Measurements from ENCODE around the gene AKAP9.

Gene AKAP9

GRCh38 chr7:92051655-92052054 is 111.0 kb downstream of the AKAP9 start:
- Histone ChIP-seq H3K4me1 (ENCODE audit: control insufficient read depth, insufficient read depth, low read length, poor library complexity, severe bottlenecking) (no peaks in the 10 kb centered on the region), H3K36me3 (ENCODE audit: control insufficient read depth, insufficient read depth, low read length) (peaks cover 20% of the 10 kb centered on the region), H3K27ac (ENCODE audit: insufficient read depth, low read length, poor library complexity, severe bottlenecking) (no peak overlapping the region), H3K27me3 (replicated peaks; ENCODE audit: control insufficient read depth, insufficient read depth, low read length, poor library complexity, severe bottlenecking) (no peaks in the 10 kb centered on the region), H3K9me3 (ENCODE audit: control insufficient read depth, low read length) (no peaks in the 10 kb centered on the region), H3K4me3 (ENCODE audit: insufficient read depth, low read depth, low read length, poor library complexity, severe bottlenecking) (no peak overlapping the region)
- DNase-seq = no peak

- Histone ChIP-seq H3K4me1 (ENCODE audit: control insufficient read depth, insufficient read depth, low read length, poor library complexity, severe bottlenecking) (no peaks in the 10 kb centered on the region), H3K4me3 (ENCODE audit: insufficient read depth, low read depth, low read length, poor library complexity, severe bottlenecking) (no peak overlapping the region), H3K9me3 (ENCODE audit: control insufficient read depth, low read length) (no peaks in the 10 kb centered on the region), H3K27me3 (replicated peaks; ENCODE audit: control insufficient read depth, insufficient read depth, low read length, poor library complexity, severe bottlenecking) (no peaks in the 10 kb centered on the region), H3K27ac (ENCODE audit: insufficient read depth, low read length, poor library complexity, severe bottlenecking) (no peak overlapping the region), H3K36me3 (ENCODE audit: control insufficient read depth, insufficient read depth, low read length) (peaks cover 19% of the 10 kb centered on the region)
- DNase-seq = no peak
Measured at GRCh38 chr7:92052159-92052558, 111.5 kb downstream of the AKAP9 start.

GRCh38 chr7:92052684-92053083 is 112.0 kb downstream of the AKAP9 start:
- Histone ChIP-seq H3K9me3 (ENCODE audit: control insufficient read depth, low read length) (no peaks in the 10 kb centered on the region), H3K4me3 (ENCODE audit: insufficient read depth, low read depth, low read length, poor library complexity, severe bottlenecking) (no peak overlapping the region), H3K27ac (ENCODE audit: insufficient read depth, low read length, poor library complexity, severe bottlenecking) (no peak overlapping the region), H3K36me3 (ENCODE audit: control insufficient read depth, insufficient read depth, low read length) (peaks cover 19% of the 10 kb centered on the region), H3K27me3 (replicated peaks; ENCODE audit: control insufficient read depth, insufficient read depth, low read length, poor library complexity, severe bottlenecking) (no peaks in the 10 kb centered on the region), H3K4me1 (ENCODE audit: control insufficient read depth, insufficient read depth, low read length, poor library complexity, severe bottlenecking) (peaks cover under 1% of the 10 kb centered on the region)
- DNase-seq = no peak

GRCh38 chr7:92053312-92053711 is 112.7 kb downstream of the AKAP9 start:
- no peak overlapping the region for H3K27ac ChIP-seq (ENCODE audit: insufficient read depth, low read length, poor library complexity, severe bottlenecking)
- no peaks in the 10 kb centered on the region for H3K9me3 ChIP-seq (ENCODE audit: control insufficient read depth, low read length)
- H3K27me3 ChIP-seq (replicated peaks; ENCODE audit: control insufficient read depth, insufficient read depth, low read length, poor library complexity, severe bottlenecking) = no peaks in the 10 kb centered on the region
- DNase-seq = no peak
- peaks cover 19% of the 10 kb centered on the region for H3K36me3 ChIP-seq (ENCODE audit: control insufficient read depth, insufficient read depth, low read length)
- H3K4me1 ChIP-seq (ENCODE audit: control insufficient read depth, insufficient read depth, low read length, poor library complexity, severe bottlenecking) = peaks cover 4% of the 10 kb centered on the region
- H3K4me3 ChIP-seq (ENCODE audit: insufficient read depth, low read depth, low read length, poor library complexity, severe bottlenecking) = no peak overlapping the region

- Histone ChIP-seq H3K27me3 (replicated peaks; ENCODE audit: control insufficient read depth, insufficient read depth, low read length, poor library complexity, severe bottlenecking) (no peaks in the 10 kb centered on the region), H3K27ac (ENCODE audit: insufficient read depth, low read length, poor library complexity, severe bottlenecking) (no peak overlapping the region), H3K4me1 (ENCODE audit: control insufficient read depth, insufficient read depth, low read length, poor library complexity, severe bottlenecking) (peaks cover 4% of the 10 kb centered on the region), H3K36me3 (ENCODE audit: control insufficient read depth, insufficient read depth, low read length) (peaks cover 10% of the 10 kb centered on the region), H3K9me3 (ENCODE audit: control insufficient read depth, low read length) (no peaks in the 10 kb centered on the region), H3K4me3 (ENCODE audit: insufficient read depth, low read depth, low read length, poor library complexity, severe bottlenecking) (no peak overlapping the region)
- DNase-seq = no peak
Measured at GRCh38 chr7:92056286-92056685, 115.6 kb downstream of the AKAP9 start.

- no peaks in the 10 kb centered on the region for H3K27me3 ChIP-seq (replicated peaks; ENCODE audit: control insufficient read depth, insufficient read depth, low read length, poor library complexity, severe bottlenecking)
- H3K4me3 ChIP-seq (ENCODE audit: insufficient read depth, low read depth, low read length, poor library complexity, severe bottlenecking) = no peak overlapping the region
- no peaks in the 10 kb centered on the region for H3K9me3 ChIP-seq (ENCODE audit: control insufficient read depth, low read length)
- no peak for DNase-seq
- peaks cover 4% of the 10 kb centered on the region for H3K4me1 ChIP-seq (ENCODE audit: control insufficient read depth, insufficient read depth, low read length, poor library complexity, severe bottlenecking)
- peaks cover 10% of the 10 kb centered on the region for H3K36me3 ChIP-seq (ENCODE audit: control insufficient read depth, insufficient read depth, low read length)
- H3K27ac ChIP-seq (ENCODE audit: insufficient read depth, low read length, poor library complexity, severe bottlenecking) = no peak overlapping the region
Measured at GRCh38 chr7:92057375-92057774, 116.7 kb downstream of the AKAP9 start.

GRCh38 chr7:92058040-92058439 is 117.4 kb downstream of the AKAP9 start:
- H3K4me3 ChIP-seq (ENCODE audit: insufficient read depth, low read depth, low read length, poor library complexity, severe bottlenecking) = no peak overlapping the region
- H3K27ac ChIP-seq (ENCODE audit: insufficient read depth, low read length, poor library complexity, severe bottlenecking) = no peak overlapping the region
- no peaks in the 10 kb centered on the region for H3K27me3 ChIP-seq (replicated peaks; ENCODE audit: control insufficient read depth, insufficient read depth, low read length, poor library complexity, severe bottlenecking)
- H3K4me1 ChIP-seq (ENCODE audit: control insufficient read depth, insufficient read depth, low read length, poor library complexity, severe bottlenecking) = peaks cover 4% of the 10 kb centered on the region
- DNase-seq = no peak
- H3K9me3 ChIP-seq (ENCODE audit: control insufficient read depth, low read length) = no peaks in the 10 kb centered on the region
- H3K36me3 ChIP-seq (ENCODE audit: control insufficient read depth, insufficient read depth, low read length) = peaks cover 6% of the 10 kb centered on the region

GRCh38 chr7:92058899-92059298 is 118.2 kb downstream of the AKAP9 start:
- Histone ChIP-seq H3K27ac (ENCODE audit: insufficient read depth, low read length, poor library complexity, severe bottlenecking) (no peak overlapping the region), H3K4me3 (ENCODE audit: insufficient read depth, low read depth, low read length, poor library complexity, severe bottlenecking) (no peak overlapping the region), H3K27me3 (replicated peaks; ENCODE audit: control insufficient read depth, insufficient read depth, low read length, poor library complexity, severe bottlenecking) (no peaks in the 10 kb centered on the region), H3K9me3 (ENCODE audit: control insufficient read depth, low read length) (no peaks in the 10 kb centered on the region), H3K4me1 (ENCODE audit: control insufficient read depth, insufficient read depth, low read length, poor library complexity, severe bottlenecking) (peaks cover 4% of the 10 kb centered on the region), H3K36me3 (ENCODE audit: control insufficient read depth, insufficient read depth, low read length) (peaks cover 3% of the 10 kb centered on the region)
- no peak for DNase-seq

GRCh38 chr7:92061154-92061553 is 120.5 kb downstream of the AKAP9 start:
- H3K4me3 ChIP-seq (ENCODE audit: insufficient read depth, low read depth, low read length, poor library complexity, severe bottlenecking) = no peak overlapping the region
- no peak for DNase-seq
- H3K36me3 ChIP-seq (ENCODE audit: control insufficient read depth, insufficient read depth, low read length) = peaks cover 6% of the 10 kb centered on the region
- no peak overlapping the region for H3K27ac ChIP-seq (ENCODE audit: insufficient read depth, low read length, poor library complexity, severe bottlenecking)
- no peaks in the 10 kb centered on the region for H3K27me3 ChIP-seq (replicated peaks; ENCODE audit: control insufficient read depth, insufficient read depth, low read length, poor library complexity, severe bottlenecking)
- peaks cover 4% of the 10 kb centered on the region for H3K4me1 ChIP-seq (ENCODE audit: control insufficient read depth, insufficient read depth, low read length, poor library complexity, severe bottlenecking)
- H3K9me3 ChIP-seq (ENCODE audit: control insufficient read depth, low read length) = no peaks in the 10 kb centered on the region

GRCh38 chr7:92064438-92065029 is 123.9 kb downstream of the AKAP9 start:
- Histone ChIP-seq H3K4me3 (ENCODE audit: insufficient read depth, low read depth, low read length, poor library complexity, severe bottlenecking) (no peak overlapping the region), H3K27ac (ENCODE audit: insufficient read depth, low read length, poor library complexity, severe bottlenecking) (no peak overlapping the region), H3K27me3 (replicated peaks; ENCODE audit: control insufficient read depth, insufficient read depth, low read length, poor library complexity, severe bottlenecking) (no peaks in the 10 kb centered on the region), H3K36me3 (ENCODE audit: control insufficient read depth, insufficient read depth, low read length) (peaks cover 7% of the 10 kb centered on the region), H3K9me3 (ENCODE audit: control insufficient read depth, low read length) (no peaks in the 10 kb centered on the region), H3K4me1 (ENCODE audit: control insufficient read depth, insufficient read depth, low read length, poor library complexity, severe bottlenecking) (no peaks in the 10 kb centered on the region)
- no peak for DNase-seq

All from effector memory CD4-positive, alpha-beta T cell (primary cell).